CD4-positive, alpha-beta T cell treated with Interleukin-12 subunit alpha and Interleukin-12 subunit beta, for 1 hour (primary cell): ENCODE results near the gene C2CD4B.
A peak's percentile ranks its signal among the peaks of the same experiment; 100 is the strongest.

Source experiments
- DNase-seq: peaks from one replicate; pipeline ENCODE4 v3.0.0-alpha.2; 2020

C2CD4B gene

DNA sequence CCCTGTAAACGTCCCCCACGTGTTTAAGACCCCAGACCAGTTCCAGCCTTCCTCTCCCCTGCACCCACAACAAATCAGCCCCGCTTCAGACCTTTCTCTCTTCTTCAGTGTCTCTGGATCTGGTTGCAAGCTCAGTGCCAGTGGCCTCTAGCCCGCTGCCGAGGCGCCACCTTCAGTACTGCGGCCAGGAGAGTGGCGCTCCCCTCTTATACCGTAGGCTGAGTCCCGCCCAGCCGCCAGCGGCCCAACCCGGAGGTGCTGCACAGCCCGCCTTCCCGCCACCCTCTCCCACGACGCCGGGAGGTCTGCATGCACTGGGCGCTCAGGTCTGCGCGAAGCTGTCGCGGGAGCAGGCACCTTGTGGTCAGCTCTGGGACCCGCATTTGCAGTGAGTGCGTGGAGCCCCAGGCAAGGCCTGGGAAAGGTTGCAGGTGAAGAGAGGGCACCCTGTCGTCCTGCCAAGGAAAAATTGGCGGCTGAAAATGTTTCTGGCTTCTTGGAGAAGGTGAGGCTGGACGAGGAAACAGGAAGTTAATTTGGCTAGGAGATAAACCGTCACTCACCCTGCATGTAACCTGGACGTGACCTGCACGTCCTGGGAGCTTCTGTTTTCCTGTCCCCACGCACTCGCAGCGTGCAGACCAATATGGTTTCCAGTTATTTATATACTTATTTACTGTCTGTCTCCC, at the start of gene C2CD4B:
Gene C2CD4B, minus strand, starts transcription at position 182 of the 689 bp plus-strand sequence. CDS start 301 bp downstream, outside the sequence.
- no peak for DNase-seq

DNA sequence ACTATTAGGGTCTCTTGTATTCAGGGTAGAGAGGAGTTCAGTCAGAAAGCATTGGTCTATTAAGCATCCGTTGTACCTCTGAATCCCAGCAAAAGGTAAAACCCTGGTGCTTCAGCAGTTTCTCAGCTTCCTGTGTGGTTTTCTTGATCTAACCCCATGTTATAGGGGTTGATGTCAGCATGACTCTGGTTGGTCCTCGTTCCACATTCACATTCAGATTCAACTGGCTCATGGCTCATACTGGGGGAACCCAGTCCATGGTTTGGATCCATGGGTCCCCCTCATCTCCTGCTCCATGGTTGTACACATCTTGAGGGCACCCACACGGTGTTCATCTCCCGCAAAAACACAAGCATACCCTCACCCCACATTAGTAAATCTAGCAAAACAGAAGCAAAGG, 47.7 kb upstream of the C2CD4B start:
- DNase-seq = peak; percentile 23

DNA sequence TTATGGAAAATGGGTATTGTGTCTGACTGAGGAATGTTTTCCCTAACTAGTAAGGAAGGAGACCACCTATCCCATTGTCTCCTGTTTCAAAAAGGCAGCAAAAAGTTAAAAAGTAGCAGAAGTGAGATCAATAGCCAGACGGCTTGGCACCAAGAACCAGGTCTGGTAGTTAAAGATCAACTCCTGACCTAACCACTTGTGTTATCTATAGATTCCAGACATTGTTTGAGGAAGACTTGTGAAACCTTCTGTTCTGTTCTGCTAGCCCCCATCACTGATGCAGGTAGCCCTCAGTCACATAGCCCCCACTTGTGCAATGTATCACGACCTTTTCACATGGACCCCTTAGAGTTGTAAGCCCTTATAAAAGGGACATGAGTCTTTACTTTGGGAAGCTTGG, 46.3 kb upstream of the C2CD4B start:
- no peak for DNase-seq

DNA sequence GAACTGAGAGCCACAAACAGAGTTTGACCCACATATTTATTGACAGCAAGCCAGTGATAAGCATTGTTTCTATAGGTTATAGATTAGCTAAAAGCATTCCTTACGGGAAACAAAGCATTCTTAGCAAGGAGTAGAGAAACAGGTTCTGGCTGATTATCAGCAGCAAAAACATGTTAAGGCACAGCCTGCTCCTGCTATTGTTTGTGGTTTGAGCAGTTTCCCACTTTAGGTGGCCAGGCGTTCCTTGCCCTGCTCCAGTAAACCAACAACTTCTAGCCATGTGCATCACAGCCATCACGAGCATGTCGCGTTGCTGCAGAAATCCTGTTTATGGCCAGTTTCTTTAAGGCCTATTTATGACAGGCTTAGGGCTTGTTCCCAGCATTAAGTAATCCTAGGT, 44.7 kb upstream of the C2CD4B start:
- no peak for DNase-seq

DNA sequence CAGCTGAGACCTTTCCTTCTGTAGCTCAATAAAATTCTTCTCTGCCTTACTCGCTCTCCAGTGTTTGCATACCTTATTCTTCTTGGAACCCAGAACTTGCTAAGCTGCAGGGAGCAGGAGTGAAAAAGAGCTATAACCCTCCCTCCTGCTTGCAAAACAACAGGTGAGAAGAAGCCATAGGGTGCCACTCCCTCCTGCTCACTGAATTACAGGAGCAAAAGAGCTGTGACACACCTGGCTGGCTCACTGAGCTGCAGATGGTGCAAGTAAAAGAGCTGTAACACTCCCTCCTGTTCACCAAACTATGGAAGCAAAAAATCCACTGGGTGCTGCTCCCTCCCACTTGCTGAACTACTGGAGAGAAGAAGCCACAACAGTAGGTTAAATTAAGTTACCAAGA, 44.2 kb upstream of the C2CD4B start:
- DNase-seq = no peak

GRCh38 chr15:62208884-62209283, 43.8 kb upstream of the C2CD4B start:
- no peak for DNase-seq

DNA sequence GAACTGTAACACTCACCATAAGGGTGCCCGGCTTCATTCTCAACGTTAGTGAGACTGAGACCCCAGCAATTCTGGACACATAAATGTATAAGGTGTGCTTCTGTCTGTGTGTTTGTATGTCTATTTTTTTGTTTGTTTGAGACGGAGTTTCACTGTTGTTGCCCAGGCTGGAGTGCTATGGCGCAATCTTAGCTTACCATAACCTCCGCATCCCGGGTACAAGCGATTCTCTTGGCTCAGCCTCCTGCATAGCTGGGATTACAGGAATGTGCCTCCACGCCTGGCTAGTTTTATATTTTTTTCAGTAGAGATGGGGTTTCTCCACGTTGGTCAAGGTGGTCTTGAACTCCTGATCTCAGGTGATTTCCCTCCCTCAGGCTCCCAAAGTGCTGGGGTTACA, 43.3 kb upstream of the C2CD4B start:
- DNase-seq = no peak

GRCh38 chr15:62190675-62191074, 25.6 kb upstream of the C2CD4B start:
- DNase-seq = no peak

GRCh38 chr15:62190274-62190673, 25.2 kb upstream of the C2CD4B start:
- no peak for DNase-seq

- DNase-seq = no peak
Observed at GRCh38 chr15:62188744-62189143, 23.7 kb upstream of the C2CD4B start.

GRCh38 chr15:62187910-62188309, 22.8 kb upstream of the C2CD4B start:
- no peak for DNase-seq

GRCh38 chr15:62187425-62187824, 22.3 kb upstream of the C2CD4B start:
- DNase-seq = no peak

DNA sequence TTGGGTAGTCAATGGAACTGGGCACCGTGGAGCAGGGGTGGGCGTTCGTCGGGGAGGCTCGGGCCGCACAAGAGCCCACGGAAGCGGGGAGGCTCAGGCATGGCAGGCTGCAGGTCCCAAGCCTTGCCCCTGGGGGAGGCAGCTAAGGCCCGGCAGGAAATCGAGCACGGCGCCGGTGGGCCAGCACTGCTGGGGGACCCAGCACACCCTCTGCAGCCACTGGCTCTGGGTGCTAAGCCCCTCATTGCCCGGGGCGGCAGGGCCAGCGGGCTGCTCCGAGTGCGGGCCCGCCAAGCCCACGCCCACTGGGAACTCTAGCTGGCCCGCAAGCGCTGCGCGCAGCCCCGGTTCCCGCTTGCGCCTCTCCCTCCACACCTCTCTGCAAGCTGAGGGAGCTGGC, 21.5 kb upstream of the C2CD4B start:
- DNase-seq = no peak

DNA sequence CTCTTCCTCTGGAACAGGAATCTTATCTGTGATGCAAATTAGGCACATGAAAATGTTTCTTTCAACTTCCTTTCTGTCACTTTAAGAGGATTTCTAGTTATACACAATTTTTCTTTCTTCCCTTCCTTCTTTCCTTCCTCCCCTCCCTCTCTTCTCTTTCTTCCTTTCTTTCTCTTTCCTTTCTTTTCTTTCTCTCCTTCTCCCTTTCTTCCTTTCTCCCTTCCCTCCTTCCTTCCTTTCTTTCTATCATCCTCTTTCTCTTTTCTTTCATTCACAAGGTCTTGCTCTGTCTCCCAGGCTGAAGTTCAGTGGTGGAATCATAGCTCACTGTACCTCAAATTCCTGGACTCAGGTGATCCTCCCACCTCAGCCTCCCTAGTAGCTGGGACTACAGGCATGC, 18.0 kb upstream of the C2CD4B start:
- DNase-seq = no peak

DNA sequence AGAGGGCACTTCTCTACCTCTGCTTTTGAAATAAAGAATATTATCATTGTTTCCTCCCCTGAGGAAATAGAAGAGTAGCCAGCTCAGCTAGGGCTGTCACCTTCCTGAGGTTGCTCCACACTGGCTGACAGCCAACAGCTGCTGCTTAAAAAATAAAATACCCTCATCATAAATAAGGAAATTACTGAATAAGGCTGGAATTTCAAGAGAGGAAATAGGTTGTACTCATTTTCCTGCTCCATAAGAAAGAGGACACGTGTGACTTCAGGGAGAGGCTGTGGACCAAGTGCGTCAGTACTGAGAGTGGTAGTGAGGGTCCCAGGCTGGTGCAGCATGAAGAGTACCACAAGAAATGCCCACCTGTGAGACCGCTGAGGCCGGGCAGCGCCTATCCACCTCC, 8.1 kb upstream of the C2CD4B start:
- no peak for DNase-seq

DNA sequence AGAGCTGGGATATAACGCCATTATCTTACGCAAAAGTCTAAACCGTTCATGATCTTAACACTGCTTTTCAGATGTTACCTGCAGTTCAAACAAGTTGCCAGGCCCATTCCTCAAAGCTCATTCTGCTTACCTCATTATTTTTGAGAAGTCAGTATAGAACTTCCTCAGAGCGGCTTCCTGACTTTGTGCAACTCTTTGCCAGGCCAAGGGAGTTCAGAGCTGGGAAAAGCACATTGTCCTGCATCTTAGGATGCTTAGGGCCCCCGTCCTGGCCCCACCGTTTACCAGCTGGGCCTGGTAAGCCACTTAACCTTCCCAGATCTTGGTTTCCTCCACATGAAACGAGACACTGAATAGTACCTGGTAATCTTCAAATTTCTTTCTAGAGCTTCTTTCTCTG, 6.8 kb upstream of the C2CD4B start:
- DNase-seq = no peak

GRCh38 chr15:62165793-62166375, 799 bp upstream of the C2CD4B start:
- no peak for DNase-seq

- DNase-seq = no peak
Observed at GRCh38 chr15:62164396-62165103, 535 bp downstream of the C2CD4B start.

- DNase-seq = no peak
Observed at GRCh38 chr15:62164014-62164395, 1.1 kb downstream of the C2CD4B start.

GRCh38 chr15:62163397-62164013, 1.6 kb downstream of the C2CD4B start:
- no peak for DNase-seq

- no peak for DNase-seq
Observed at GRCh38 chr15:62153228-62153627, 11.9 kb downstream of the C2CD4B start.

GRCh38 chr15:62150445-62150844, 14.6 kb downstream of the C2CD4B start:
- no peak for DNase-seq

- no peak for DNase-seq
Observed at GRCh38 chr15:62149729-62150128, 15.4 kb downstream of the C2CD4B start.

DNA sequence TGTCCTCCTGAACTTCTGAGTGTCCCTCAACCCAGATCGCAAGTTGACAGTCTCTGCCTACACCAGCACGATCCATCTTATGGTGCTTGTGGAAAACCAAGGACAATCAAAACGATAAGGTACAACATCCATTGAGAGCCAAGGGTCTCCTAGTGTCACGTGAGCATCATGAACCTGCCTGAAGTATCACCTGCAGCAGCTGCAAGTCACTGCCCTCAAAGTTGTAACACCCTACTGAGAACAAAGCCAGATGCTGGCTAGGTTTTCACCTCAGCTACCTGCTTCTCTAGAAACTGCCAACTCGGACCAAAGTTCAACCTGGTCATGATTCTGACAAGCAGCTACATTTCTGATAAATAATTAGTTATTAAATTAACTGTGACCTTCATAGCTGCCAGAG, 17.5 kb downstream of the C2CD4B start:
- no peak for DNase-seq
